Measurements from ENCODE around the gene EYS. TPM values are rescaled to one million over a fixed set of nuclear protein-coding genes. Genes with fewer than 3 reads are reported as not detected.

EYS gene
- total RNA-seq, 5 donors from 2014 or later (not counting 1 experiment from before 2014, with no cell fraction given), result not detected

GRCh38 chr6:64280569-64280968 is 1426.5 kb downstream of the EYS start:
- H3K4me1 ChIP-seq (ENCODE audit: control insufficient read depth in 1 of 2, extremely low read depth in 1 of 2, insufficient read depth in 2 of 2, low read length in 2 of 2), result no peaks in the 10 kb centered on the region
- no peak for DNase-seq
- ChIA-PET POLR2A (no interaction called here), CTCF (no interaction called here)
- no peak overlapping the region for H3K27ac ChIP-seq (ENCODE audit: low read length)
- no peaks in the 10 kb centered on the region for H3K27me3 ChIP-seq (replicated peaks in 1 of 2; ENCODE audit: control insufficient read depth in 2 of 2, extremely low read depth in 1 of 2, insufficient read depth in 2 of 2, low read length in 1 of 2)
- no peak overlapping the region for H3K4me3 Mint-ChIP-seq
- no peaks in the 10 kb centered on the region for H3K9me3 ChIP-seq
- H3K4me3 ChIP-seq (ENCODE audit: control insufficient read depth in 1 of 2, extremely low read depth in 1 of 2, low read length in 1 of 2), result no peak overlapping the region
- no peaks in the 10 kb centered on the region for H3K4me1 Mint-ChIP-seq
- H3K27me3 Mint-ChIP-seq, result no peaks in the 10 kb centered on the region
- no peaks in the 10 kb centered on the region for H3K36me3 Mint-ChIP-seq
- ATAC-seq (replicated peaks in 1 of 4), result no peak
- H3K9me3 Mint-ChIP-seq, result peaks cover 9 to 12% (median 9%) of the 10 kb centered on the region in 3 donors
- H3K27ac Mint-ChIP-seq, result no peak overlapping the region
- no peaks in the 10 kb centered on the region for H3K36me3 ChIP-seq (ENCODE audit: control insufficient read depth in 2 of 2, extremely low read depth in 1 of 2, insufficient read depth in 1 of 2, low read length in 1 of 2)
- WGBS (ENCODE audit: insufficient coverage), result no CpG with 5 or more reads among the region's 1 CpG

GRCh38 chr6:64270083-64270482 is 1436.9 kb downstream of the EYS start:
- Mint-ChIP-seq H3K27ac (no peak overlapping the region), H3K36me3 (no peaks in the 10 kb centered on the region), H3K27me3 (no peaks in the 10 kb centered on the region), H3K4me1 (no peaks in the 10 kb centered on the region), H3K9me3 (peaks cover 4 to 8% (median 5%) of the 10 kb centered on the region in 3 donors), H3K4me3 (no peak overlapping the region)
- WGBS (ENCODE audit: insufficient coverage), result no CpG with 5 or more reads among the region's 5 CpGs
- ChIA-PET POLR2A (no interaction called here), CTCF (no interaction called here)
- DNase-seq (no peak), ATAC-seq (replicated peaks in 1 of 4) (no peak)
- Histone ChIP-seq H3K9me3 (no peaks in the 10 kb centered on the region), H3K36me3 (ENCODE audit: control insufficient read depth in 2 of 2, extremely low read depth in 1 of 2, insufficient read depth in 1 of 2, low read length in 1 of 2) (no peaks in the 10 kb centered on the region), H3K4me1 (ENCODE audit: control insufficient read depth in 1 of 2, extremely low read depth in 1 of 2, insufficient read depth in 2 of 2, low read length in 2 of 2) (no peaks in the 10 kb centered on the region), H3K27me3 (replicated peaks in 1 of 2; ENCODE audit: control insufficient read depth in 2 of 2, extremely low read depth in 1 of 2, insufficient read depth in 2 of 2, low read length in 1 of 2) (no peaks in the 10 kb centered on the region), H3K27ac (ENCODE audit: low read length) (no peak overlapping the region), H3K4me3 (ENCODE audit: control insufficient read depth in 1 of 2, extremely low read depth in 1 of 2, low read length in 1 of 2) (no peak overlapping the region)

DNA sequence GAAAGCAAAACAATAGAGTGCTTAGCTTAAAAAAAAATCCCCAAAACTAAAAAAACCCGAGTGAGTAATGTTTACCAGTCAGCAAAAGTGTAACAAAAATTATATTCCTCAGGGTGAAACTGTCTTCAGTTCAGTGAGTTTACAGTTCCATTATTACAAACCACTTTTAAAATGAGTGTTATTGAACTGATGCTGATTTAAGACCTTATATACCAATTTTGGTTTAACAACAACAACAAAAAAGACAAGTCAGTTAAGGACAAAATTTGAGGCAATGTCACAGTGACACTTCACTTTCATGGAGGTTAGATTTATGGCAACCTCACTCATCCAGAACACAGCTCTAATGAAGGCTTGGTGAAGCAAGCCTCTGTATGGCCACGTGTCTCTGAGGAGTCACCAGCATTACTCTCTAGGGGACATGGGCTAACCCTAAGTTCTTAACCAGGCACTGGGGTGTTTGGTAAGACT is 1440.6 kb downstream of the EYS start:
- no peak for DNase-seq
- Histone ChIP-seq H3K9me3 (no peaks in the 10 kb centered on the region), H3K27ac (ENCODE audit: low read length) (no peak overlapping the region), H3K36me3 (ENCODE audit: control insufficient read depth in 2 of 2, extremely low read depth in 1 of 2, insufficient read depth in 1 of 2, low read length in 1 of 2) (no peaks in the 10 kb centered on the region), H3K27me3 (replicated peaks in 1 of 2; ENCODE audit: control insufficient read depth in 2 of 2, extremely low read depth in 1 of 2, insufficient read depth in 2 of 2, low read length in 1 of 2) (no peaks in the 10 kb centered on the region), H3K4me1 (ENCODE audit: control insufficient read depth in 1 of 2, extremely low read depth in 1 of 2, insufficient read depth in 2 of 2, low read length in 2 of 2) (no peaks in the 10 kb centered on the region), H3K4me3 (ENCODE audit: control insufficient read depth in 1 of 2, extremely low read depth in 1 of 2, low read length in 1 of 2) (no peak overlapping the region)
- Mint-ChIP-seq H3K27me3 (no peaks in the 10 kb centered on the region), H3K36me3 (no peaks in the 10 kb centered on the region), H3K9me3 (peaks cover 0 to 4% (median 0%) of the 10 kb centered on the region in 3 donors), H3K4me3 (no peak overlapping the region), H3K27ac (no peak overlapping the region), H3K4me1 (no peaks in the 10 kb centered on the region)
- ATAC-seq (replicated peaks in 1 of 4), result no peak
- ChIA-PET POLR2A (no interaction called here), CTCF (no interaction called here)
- 83% methylated on average over 1 of the region's 2 CpGs for WGBS (ENCODE audit: insufficient coverage)

DNA sequence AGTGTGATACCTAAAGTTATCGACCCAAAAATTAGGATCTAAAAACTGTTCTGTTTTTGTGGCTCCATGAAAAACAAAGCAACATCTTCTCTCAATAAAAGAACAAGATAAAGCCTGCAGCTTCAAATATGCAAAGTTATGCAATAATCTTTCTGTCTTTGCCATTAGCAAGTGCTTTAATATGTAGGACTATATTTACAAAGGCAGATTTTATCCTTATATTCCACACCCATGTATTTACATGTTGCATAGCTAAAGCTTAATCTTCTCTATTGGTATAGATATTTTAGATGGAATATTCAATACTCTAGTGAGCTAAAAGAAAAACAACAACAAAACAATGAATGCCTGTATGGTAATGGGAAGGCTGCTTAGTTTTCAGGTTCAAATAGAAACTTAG is 1443.2 kb downstream of the EYS start:
- Mint-ChIP-seq H3K4me1 (no peaks in the 10 kb centered on the region), H3K27me3 (no peaks in the 10 kb centered on the region), H3K9me3 (peaks cover 0 to 8% (median 0%) of the 10 kb centered on the region in 3 donors), H3K4me3 (no peak overlapping the region), H3K36me3 (no peaks in the 10 kb centered on the region), H3K27ac (no peak overlapping the region)
- ChIA-PET POLR2A (no interaction called here), CTCF (no interaction called here)
- Histone ChIP-seq H3K4me3 (ENCODE audit: control insufficient read depth in 1 of 2, extremely low read depth in 1 of 2, low read length in 1 of 2) (no peak overlapping the region), H3K4me1 (ENCODE audit: control insufficient read depth in 1 of 2, extremely low read depth in 1 of 2, insufficient read depth in 2 of 2, low read length in 2 of 2) (no peaks in the 10 kb centered on the region), H3K36me3 (ENCODE audit: control insufficient read depth in 2 of 2, extremely low read depth in 1 of 2, insufficient read depth in 1 of 2, low read length in 1 of 2) (no peaks in the 10 kb centered on the region), H3K27me3 (replicated peaks in 1 of 2; ENCODE audit: control insufficient read depth in 2 of 2, extremely low read depth in 1 of 2, insufficient read depth in 2 of 2, low read length in 1 of 2) (no peaks in the 10 kb centered on the region), H3K9me3 (no peaks in the 10 kb centered on the region), H3K27ac (ENCODE audit: low read length) (no peak overlapping the region)
- no CpG with 5 or more reads among the region's 1 CpG for WGBS (ENCODE audit: insufficient coverage)
- ATAC-seq (replicated peaks in 1 of 4) (no peak), DNase-seq (no peak)

DNA sequence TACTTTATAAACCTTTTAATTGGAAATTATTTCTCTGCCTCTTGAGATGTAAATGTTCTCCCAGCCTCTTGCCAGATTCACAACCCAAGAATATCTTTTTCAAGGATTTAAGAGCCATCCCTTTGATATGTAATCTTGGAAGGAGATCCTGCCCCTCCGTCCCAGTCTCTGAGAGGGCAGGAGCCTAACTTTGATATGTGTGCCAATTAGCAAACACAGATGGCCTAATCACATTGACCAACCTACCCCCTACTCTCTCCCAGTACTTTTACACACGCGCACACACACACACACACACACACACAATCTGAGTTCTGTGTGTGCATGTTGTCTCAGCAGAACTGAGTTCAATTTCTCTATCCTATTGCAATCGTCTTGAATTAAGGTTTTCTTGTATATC is 1447.7 kb downstream of the EYS start:
- Mint-ChIP-seq H3K4me1 (no peaks in the 10 kb centered on the region), H3K27me3 (no peaks in the 10 kb centered on the region), H3K27ac (no peak overlapping the region), H3K9me3 (peaks cover 4 to 13% (median 5%) of the 10 kb centered on the region in 3 donors), H3K4me3 (no peak overlapping the region), H3K36me3 (no peaks in the 10 kb centered on the region)
- no CpG with 5 or more reads among the region's 4 CpGs for WGBS (ENCODE audit: insufficient coverage)
- no peak overlapping the region for H3K4me3 ChIP-seq (ENCODE audit: control insufficient read depth in 1 of 2, extremely low read depth in 1 of 2, low read length in 1 of 2)
- H3K27me3 ChIP-seq (replicated peaks in 1 of 2; ENCODE audit: control insufficient read depth in 2 of 2, extremely low read depth in 1 of 2, insufficient read depth in 2 of 2, low read length in 1 of 2), result no peaks in the 10 kb centered on the region
- DNase-seq (no peak), ATAC-seq (replicated peaks in 1 of 4) (no peak)
- H3K27ac ChIP-seq (ENCODE audit: low read length), result no peak overlapping the region
- H3K4me1 ChIP-seq (ENCODE audit: control insufficient read depth in 1 of 2, extremely low read depth in 1 of 2, insufficient read depth in 2 of 2, low read length in 2 of 2), result no peaks in the 10 kb centered on the region
- no peaks in the 10 kb centered on the region for H3K9me3 ChIP-seq
- POLR2A ChIA-PET, result no interaction called here
- H3K36me3 ChIP-seq (ENCODE audit: control insufficient read depth in 2 of 2, extremely low read depth in 1 of 2, insufficient read depth in 1 of 2, low read length in 1 of 2), result no peaks in the 10 kb centered on the region
- CTCF ChIA-PET, result no interaction called here

- ATAC-seq (replicated peaks in 1 of 4), result no peak
- no peaks in the 10 kb centered on the region for H3K27me3 ChIP-seq (replicated peaks in 1 of 2; ENCODE audit: control insufficient read depth in 2 of 2, extremely low read depth in 1 of 2, insufficient read depth in 2 of 2, low read length in 1 of 2)
- Mint-ChIP-seq H3K36me3 (no peaks in the 10 kb centered on the region), H3K4me1 (no peaks in the 10 kb centered on the region), H3K4me3 (no peak overlapping the region), H3K27me3 (no peaks in the 10 kb centered on the region), H3K27ac (no peak overlapping the region), H3K9me3 (peaks cover 4 to 13% (median 5%) of the 10 kb centered on the region in 3 donors)
- no peak overlapping the region for H3K27ac ChIP-seq (ENCODE audit: low read length)
- no peaks in the 10 kb centered on the region for H3K9me3 ChIP-seq
- DNase-seq, result no peak
- POLR2A ChIA-PET, result no interaction called here
- H3K4me1 ChIP-seq (ENCODE audit: control insufficient read depth in 1 of 2, extremely low read depth in 1 of 2, insufficient read depth in 2 of 2, low read length in 2 of 2), result no peaks in the 10 kb centered on the region
- H3K4me3 ChIP-seq (ENCODE audit: control insufficient read depth in 1 of 2, extremely low read depth in 1 of 2, low read length in 1 of 2), result no peak overlapping the region
- CTCF ChIA-PET, result no interaction called here
- no peaks in the 10 kb centered on the region for H3K36me3 ChIP-seq (ENCODE audit: control insufficient read depth in 2 of 2, extremely low read depth in 1 of 2, insufficient read depth in 1 of 2, low read length in 1 of 2)
- WGBS (ENCODE audit: insufficient coverage), result 70% methylated on average over 2 of the region's 2 CpGs
Observed at GRCh38 chr6:64258752-64259151, 1448.3 kb downstream of the EYS start.

GRCh38 chr6:64258302-64258701 is 1448.7 kb downstream of the EYS start:
- Histone ChIP-seq H3K4me3 (ENCODE audit: control insufficient read depth in 1 of 2, extremely low read depth in 1 of 2, low read length in 1 of 2) (no peak overlapping the region), H3K27ac (ENCODE audit: low read length) (no peak overlapping the region), H3K27me3 (replicated peaks in 1 of 2; ENCODE audit: control insufficient read depth in 2 of 2, extremely low read depth in 1 of 2, insufficient read depth in 2 of 2, low read length in 1 of 2) (no peaks in the 10 kb centered on the region), H3K9me3 (no peaks in the 10 kb centered on the region), H3K36me3 (ENCODE audit: control insufficient read depth in 2 of 2, extremely low read depth in 1 of 2, insufficient read depth in 1 of 2, low read length in 1 of 2) (no peaks in the 10 kb centered on the region), H3K4me1 (ENCODE audit: control insufficient read depth in 1 of 2, extremely low read depth in 1 of 2, insufficient read depth in 2 of 2, low read length in 2 of 2) (no peaks in the 10 kb centered on the region)
- Mint-ChIP-seq H3K9me3 (peaks cover 5 to 13% (median 5%) of the 10 kb centered on the region in 3 donors), H3K27me3 (no peaks in the 10 kb centered on the region), H3K27ac (no peak overlapping the region), H3K4me3 (no peak overlapping the region), H3K36me3 (no peaks in the 10 kb centered on the region), H3K4me1 (no peaks in the 10 kb centered on the region)
- DNase-seq (no peak), ATAC-seq (replicated peaks in 1 of 4) (no peak)
- no CpG with 5 or more reads among the region's 1 CpG for WGBS (ENCODE audit: insufficient coverage)
- CTCF ChIA-PET, result no interaction called here
- POLR2A ChIA-PET, result no interaction called here
